Right ventricle myocardium superior (tissue), 1 donor: ENCODE measurements around the gene PIH1D1. TPM values are rescaled to one million over a fixed set of nuclear protein-coding genes. Genes with fewer than 3 reads are reported as not detected.
"Not testable (repeated sequence)": the region's sequence is repeated elsewhere in the genome, so short reads cannot be mapped to it uniquely, and the experiment has no call there.

ENCODE experiments used
- ATAC-seq: fragments of 200-7000 bp; cut with Tn5 transposase; one replicate; pipeline ENCODE4 v1.9.1; 2020; ENCODE audit warnings: mild to moderate bottlenecking; ENCODE audit not compliant: poor library complexity
- DNase-seq: peaks from one replicate; pipeline ENCODE4 v3.0.0-alpha.2; 2020
- intact Hi-C: fragments of 100-400 bp; cut with DNase I; formaldehyde crosslinking; loops from one replicate; pipeline ENCODE4 v1.11.2; 2022
- total RNA-seq: library from RNA; stranded (reverse); fragmentation: NEBNext Ultra II Directional; extraction: Animal tissue kit (Norgen Biotek cat#: 25700); gene quantifications from one replicate; pipeline ENCODE4 v1.2.1, GENCODE V29; 2021
- donor health status: DM: no; HTN: yes; CAD: no; lungs with severe emphysema.

PIH1D1 gene
- total RNA-seq, 1 donor from 2014 or later, result 28.1 TPM

GRCh38 chr19:49462492-49462891 lies 10.9 kb upstream of the PIH1D1 start:
- DNase-seq (no peak), ATAC-seq (no peak)
- intact Hi-C loops, result no loop called here

- intact Hi-C loops, result no loop called here
- DNase-seq (no peak), ATAC-seq (no peak)
These were observed 10.0 kb upstream of the PIH1D1 start for GRCh38 chr19:49461656-49462055.

- DNase-seq, intact Hi-C loops, ATAC-seq: not testable (repeated sequence)
These were observed 9.5 kb upstream of the PIH1D1 start for GRCh38 chr19:49461130-49461529.

- intact Hi-C loops, result no loop called here
- ATAC-seq (no peak), DNase-seq (no peak)
These were observed 7.8 kb upstream of the PIH1D1 start for GRCh38 chr19:49459388-49459787.

GRCh38 chr19:49458567-49458903 lies 6.9 kb upstream of the PIH1D1 start:
- DNase-seq (no peak), ATAC-seq (no peak)
- intact Hi-C loops, result no loop called here

GRCh38 chr19:49456326-49456725 lies 4.7 kb upstream of the PIH1D1 start:
- DNase-seq (no peak), ATAC-seq (no peak)
- intact Hi-C loops, result no loop called here

GRCh38 chr19:49455773-49456172 lies 4.2 kb upstream of the PIH1D1 start:
- ATAC-seq (no peak), DNase-seq (no peak)
- intact Hi-C loops, result no loop called here

GRCh38 chr19:49453757-49454240 lies 2.2 kb upstream of the PIH1D1 start:
- ATAC-seq, result no peak
- DNase-seq, result no peak
- intact Hi-C loops, result no loop called here

- DNase-seq, result peak; percentile 99
- ATAC-seq, result peak; percentile 92
- intact Hi-C loops, result no loop called here
These were observed 1.6 kb upstream of the PIH1D1 start, which contains the start of gene ALDH16A1 for GRCh38 chr19:49453013-49453756. Gene ALDH16A1 (plus strand): TSS chr19:49453225. CDS start chr19:49453332, 107 bp downstream.

GRCh38 chr19:49450405-49450804 lies 1.2 kb downstream of the PIH1D1 start:
- DNase-seq, result no peak
- intact Hi-C loops, result no loop called here
- ATAC-seq, result no peak

- no peak for DNase-seq
- intact Hi-C loops, result no loop called here
- ATAC-seq, result no peak
These were observed 3.2 kb downstream of the PIH1D1 start for GRCh38 chr19:49448432-49448786.

- no peak for ATAC-seq
- DNase-seq, result peak; percentile 71
- intact Hi-C loops, result no loop called here
These were observed 3.9 kb downstream of the PIH1D1 start for GRCh38 chr19:49447485-49448431.

- DNase-seq (no peak), ATAC-seq (no peak)
- intact Hi-C loops, result no loop called here
These were observed 5.6 kb downstream of the PIH1D1 start for GRCh38 chr19:49445997-49446396.

- not testable (repeated sequence) for DNase-seq, ATAC-seq
- intact Hi-C loops, result loop anchor here (5.0 kb wide), 1 partner anchor 217 kb away; no protein-coding TSS in a partner anchor
These were observed 7.4 kb downstream of the PIH1D1 start for GRCh38 chr19:49444100-49444700.

- intact Hi-C loops, result loop anchor here (2.0 to 5.0 kb wide), 2 partner anchors 51 to 216 kb away; no protein-coding TSS in a partner anchor
- DNase-seq (peak; percentile 97), ATAC-seq (peak; percentile 91)
These were observed 8.1 kb downstream of the PIH1D1 start for GRCh38 chr19:49443366-49444099.

GRCh38 chr19:49442771-49443365 lies 8.7 kb downstream of the PIH1D1 start:
- intact Hi-C loops, result loop anchor here (2.0 to 5.0 kb wide), 2 partner anchors 50 to 216 kb away; no protein-coding TSS in a partner anchor
- DNase-seq (peak; percentile 97), ATAC-seq (peak; percentile 82)

- intact Hi-C loops, result loop anchor here (2.0 to 5.0 kb wide), 2 partner anchors 50 to 215 kb away; no protein-coding TSS in a partner anchor
- peak; percentile 67 for DNase-seq
- ATAC-seq, result peak; percentile 3
These were observed 9.3 kb downstream of the PIH1D1 start for GRCh38 chr19:49442354-49442753.

- no peak for ATAC-seq
- no peak for DNase-seq
- intact Hi-C loops, result loop anchor here (2.0 to 5.0 kb wide), 2 partner anchors 49 to 215 kb away; no protein-coding TSS in a partner anchor
These were observed 9.7 kb downstream of the PIH1D1 start for GRCh38 chr19:49441960-49442350.
